Activated CD4-positive, alpha-beta T cell treated with anti-CD3 and anti-CD28 coated beads, Interleukin-10, Interleukin-2, amounts not matched to agents 100 ng/mL and 50 ng/mL, durations not matched to agents 16 hours and 8 hours (primary cell): ENCODE results near the gene ATRNL1.
"Not testable (repeated sequence)": the region's sequence is repeated elsewhere in the genome, so short reads cannot be mapped to it uniquely, and the experiment has no call there.

Source experiments
- DNase-seq: peaks from one replicate; pipeline ENCODE4 v3.0.0-alpha.2; 2020

Gene ATRNL1

GRCh38 chr10:115657161-115657860, 564.1 kb downstream of the ATRNL1 start:
- no peak for DNase-seq

GRCh38 chr10:115659616-115660015, 566.5 kb downstream of the ATRNL1 start:
- DNase-seq: no peak

GRCh38 chr10:115660391-115660790, 567.2 kb downstream of the ATRNL1 start:
- no peak for DNase-seq

- DNase-seq: no peak
Observed at GRCh38 chr10:115662422-115662821, 569.3 kb downstream of the ATRNL1 start.

GRCh38 chr10:115665549-115665948, 572.4 kb downstream of the ATRNL1 start:
- peak; percentile 15 for DNase-seq

GRCh38 chr10:115674496-115674895, 581.3 kb downstream of the ATRNL1 start:
- no peak for DNase-seq

GRCh38 chr10:115696747-115697146, 603.6 kb downstream of the ATRNL1 start:
- no peak for DNase-seq

GRCh38 chr10:115706026-115706425, 612.9 kb downstream of the ATRNL1 start:
- no peak for DNase-seq

- peak; percentile 9 for DNase-seq
Observed at GRCh38 chr10:115706488-115707076, 613.4 kb downstream of the ATRNL1 start.

- no peak for DNase-seq
Observed at GRCh38 chr10:115710136-115710535, 617.0 kb downstream of the ATRNL1 start.

GRCh38 chr10:115711306-115711705, 618.1 kb downstream of the ATRNL1 start:
- DNase-seq: no peak

GRCh38 chr10:115720121-115720520, 627.0 kb downstream of the ATRNL1 start:
- DNase-seq: no peak

- DNase-seq: no peak
Observed at GRCh38 chr10:115727129-115727528, 634.0 kb downstream of the ATRNL1 start.

- no peak for DNase-seq
Observed at GRCh38 chr10:115744089-115744488, 650.9 kb downstream of the ATRNL1 start.

- DNase-seq: no peak
Observed at GRCh38 chr10:115745943-115746342, 652.8 kb downstream of the ATRNL1 start.

- no peak for DNase-seq
Observed at GRCh38 chr10:115747811-115748210, 654.6 kb downstream of the ATRNL1 start.

GRCh38 chr10:115758488-115758887, 665.3 kb downstream of the ATRNL1 start:
- not testable (repeated sequence) for DNase-seq

- no peak for DNase-seq
Observed at GRCh38 chr10:115760131-115760530, 667.0 kb downstream of the ATRNL1 start.

- DNase-seq: no peak
Observed at GRCh38 chr10:115761166-115761565, 668.0 kb downstream of the ATRNL1 start.

- DNase-seq: no peak
Observed at GRCh38 chr10:115762029-115762428, 668.9 kb downstream of the ATRNL1 start.

- DNase-seq: no peak
Observed at GRCh38 chr10:115771755-115772154, 678.6 kb downstream of the ATRNL1 start.

GRCh38 chr10:115772606-115773005, 679.4 kb downstream of the ATRNL1 start:
- no peak for DNase-seq

GRCh38 chr10:115773832-115774231, 680.7 kb downstream of the ATRNL1 start:
- DNase-seq: no peak

- no peak for DNase-seq
Observed at GRCh38 chr10:115774721-115775120, 681.6 kb downstream of the ATRNL1 start.

GRCh38 chr10:115777646-115778045, 684.5 kb downstream of the ATRNL1 start:
- DNase-seq: no peak
